ENCODE measurements around the gene PRL.

The PRL gene

DNA sequence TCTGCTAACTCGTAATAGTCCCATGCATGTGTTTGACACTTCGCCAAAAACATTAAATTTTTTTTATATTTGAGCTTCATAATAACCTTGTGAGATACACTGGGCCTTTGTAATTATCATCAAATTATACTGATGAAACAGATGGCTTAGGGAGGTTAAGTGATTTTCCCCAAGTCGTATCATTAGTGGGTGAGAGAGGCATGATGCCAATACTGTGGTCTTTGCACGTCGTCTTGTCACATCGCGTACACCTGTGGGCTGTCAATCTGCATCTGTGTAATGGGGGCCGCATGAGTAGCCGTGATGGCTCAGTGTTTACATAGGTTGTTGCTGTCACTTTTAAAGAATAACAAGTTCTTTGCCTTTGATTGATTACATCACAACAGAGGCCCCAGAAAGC, 1.7 kb downstream of the PRL start:
- DNase-seq (ENCODE audit: low read depth, low spot score): no peak

DNA sequence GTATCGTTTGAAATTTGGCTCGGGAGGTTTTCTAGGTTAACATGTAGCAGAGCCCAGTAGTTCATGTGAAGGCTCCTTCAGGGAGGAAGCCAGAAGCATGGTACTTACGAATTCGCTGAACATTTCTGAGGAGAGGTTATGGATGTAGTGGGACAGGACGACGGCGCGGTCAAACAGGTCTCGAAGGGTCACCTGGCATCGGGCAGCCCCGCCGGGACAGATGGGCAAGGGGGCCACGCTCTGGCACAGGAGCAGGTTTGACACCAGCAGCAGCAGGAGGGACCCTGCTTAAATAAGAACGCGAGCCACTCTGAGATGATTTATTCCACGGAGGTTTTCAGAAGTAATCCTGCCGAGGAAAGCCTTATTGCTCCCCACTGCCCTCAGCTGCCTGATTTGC, 2.5 kb downstream of the PRL start:
- no peak for DNase-seq (ENCODE audit: low read depth, low spot score)

DNA sequence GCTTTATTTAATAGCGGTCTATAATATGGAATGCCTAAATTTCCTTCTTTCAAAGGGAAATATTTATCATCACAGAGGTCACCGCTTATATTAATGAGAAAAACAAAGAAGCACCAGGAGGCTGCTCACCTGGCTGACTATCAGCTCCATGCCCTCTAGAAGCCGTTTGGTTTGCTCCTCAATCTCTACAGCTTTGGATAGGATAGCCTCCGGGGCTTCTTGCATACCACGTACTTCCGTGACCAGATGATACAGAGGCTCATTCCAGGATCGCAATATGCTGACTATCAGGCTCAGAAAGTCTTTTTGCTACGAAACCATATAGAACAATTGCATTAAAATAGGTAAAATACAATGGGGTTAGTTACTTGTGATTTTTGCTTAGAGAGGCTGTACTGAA, 6.8 kb downstream of the PRL start:
- DNase-seq (ENCODE audit: low read depth, low spot score): no peak

- DNase-seq (ENCODE audit: low read depth, low spot score): no peak
Observed at GRCh38 chr6:22288721-22289120, 8.1 kb downstream of the PRL start.

GRCh38 chr6:22284666-22285065, 12.2 kb downstream of the PRL start:
- no peak for DNase-seq (ENCODE audit: low read depth, low spot score)

- DNase-seq (ENCODE audit: low read depth, low spot score): no peak
Observed at GRCh38 chr6:22281341-22282085, 15.3 kb downstream of the PRL start.

- DNase-seq (ENCODE audit: low read depth, low spot score): no peak
Observed at GRCh38 chr6:22279427-22279826, 17.4 kb downstream of the PRL start.

GRCh38 chr6:22271081-22271480, 25.8 kb downstream of the PRL start:
- DNase-seq (ENCODE audit: low read depth, low spot score): no peak

GRCh38 chr6:22263748-22264147, 33.1 kb downstream of the PRL start:
- no peak for DNase-seq (ENCODE audit: low read depth, low spot score)

DNA sequence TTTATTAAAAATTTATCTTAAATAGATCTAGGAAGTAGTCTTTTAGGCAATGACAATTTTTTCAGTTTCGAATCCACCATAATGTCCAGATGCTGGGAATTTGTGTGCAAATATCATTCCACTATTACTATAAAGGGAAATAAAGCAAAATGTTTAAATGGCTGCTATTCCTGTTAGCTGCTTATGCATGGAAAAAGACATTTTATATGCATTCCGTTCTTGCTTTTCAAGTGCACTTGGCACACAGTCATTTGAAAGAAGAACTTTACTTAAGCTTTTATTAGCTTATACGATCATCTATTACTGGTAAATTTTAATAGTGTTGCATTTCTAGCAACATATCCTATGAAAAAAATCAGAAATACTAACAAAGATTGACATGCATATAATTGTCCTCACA, 42.0 kb downstream of the PRL start:
- no peak for DNase-seq (ENCODE audit: low read depth, low spot score)

DNA sequence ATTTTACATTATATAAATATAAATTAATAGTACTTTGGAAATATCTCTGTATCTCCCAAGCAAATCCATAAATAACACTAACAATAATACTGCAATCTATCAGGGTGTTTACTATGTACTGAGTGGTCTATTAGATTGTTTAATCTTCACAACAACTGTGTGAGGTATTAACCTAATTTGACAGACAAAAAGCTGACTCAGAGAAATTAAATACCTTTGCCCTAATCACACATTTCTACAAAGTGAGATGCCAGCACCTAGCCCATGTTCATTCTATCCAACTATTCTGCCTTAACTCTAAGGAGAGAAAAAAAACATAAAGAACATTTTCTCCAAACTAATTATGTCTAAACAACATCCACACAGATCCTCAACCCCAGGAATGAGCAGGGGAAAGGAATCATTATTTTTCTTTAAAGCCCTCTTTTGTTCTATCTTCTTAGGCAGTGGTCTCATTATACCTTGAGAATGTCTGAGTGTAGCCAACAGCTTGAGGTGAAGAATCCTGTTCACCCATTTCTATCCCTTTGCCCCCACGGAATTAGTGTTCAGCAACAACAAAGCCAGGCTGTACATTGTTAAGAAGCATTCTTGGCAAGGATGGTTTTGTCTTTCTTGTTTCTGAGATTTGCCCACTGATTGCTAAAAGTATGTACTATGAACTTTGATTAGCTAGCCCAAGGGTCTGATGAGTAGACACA, 42.7 kb downstream of the PRL start:
- DNase-seq (ENCODE audit: low read depth, low spot score): peak; percentile 78

DNA sequence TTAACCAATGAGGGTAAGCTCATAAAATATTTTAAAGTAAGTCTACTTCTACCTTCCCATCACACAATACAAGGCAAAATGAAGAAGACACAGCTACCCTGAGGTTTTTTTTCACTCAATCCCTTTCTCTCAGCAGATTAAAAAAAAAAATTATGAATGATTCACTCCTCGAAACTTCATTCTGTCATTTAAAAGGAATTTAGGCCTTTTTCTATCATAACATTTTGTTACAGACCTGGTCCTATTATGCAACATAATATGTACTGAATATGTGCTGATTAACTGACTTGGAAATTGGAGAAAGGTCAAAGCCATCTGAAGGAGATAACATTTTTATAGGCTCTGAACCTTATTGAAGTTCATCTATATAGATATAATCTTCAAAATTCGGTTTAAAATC, 45.5 kb downstream of the PRL start:
- DNase-seq (ENCODE audit: low read depth, low spot score): peak; percentile 43

GRCh38 chr6:22250486-22250885, 46.4 kb downstream of the PRL start:
- no peak for DNase-seq (ENCODE audit: low read depth, low spot score)

GRCh38 chr6:22249711-22250350, 47.0 kb downstream of the PRL start:
- no peak for DNase-seq (ENCODE audit: low read depth, low spot score)

DNA sequence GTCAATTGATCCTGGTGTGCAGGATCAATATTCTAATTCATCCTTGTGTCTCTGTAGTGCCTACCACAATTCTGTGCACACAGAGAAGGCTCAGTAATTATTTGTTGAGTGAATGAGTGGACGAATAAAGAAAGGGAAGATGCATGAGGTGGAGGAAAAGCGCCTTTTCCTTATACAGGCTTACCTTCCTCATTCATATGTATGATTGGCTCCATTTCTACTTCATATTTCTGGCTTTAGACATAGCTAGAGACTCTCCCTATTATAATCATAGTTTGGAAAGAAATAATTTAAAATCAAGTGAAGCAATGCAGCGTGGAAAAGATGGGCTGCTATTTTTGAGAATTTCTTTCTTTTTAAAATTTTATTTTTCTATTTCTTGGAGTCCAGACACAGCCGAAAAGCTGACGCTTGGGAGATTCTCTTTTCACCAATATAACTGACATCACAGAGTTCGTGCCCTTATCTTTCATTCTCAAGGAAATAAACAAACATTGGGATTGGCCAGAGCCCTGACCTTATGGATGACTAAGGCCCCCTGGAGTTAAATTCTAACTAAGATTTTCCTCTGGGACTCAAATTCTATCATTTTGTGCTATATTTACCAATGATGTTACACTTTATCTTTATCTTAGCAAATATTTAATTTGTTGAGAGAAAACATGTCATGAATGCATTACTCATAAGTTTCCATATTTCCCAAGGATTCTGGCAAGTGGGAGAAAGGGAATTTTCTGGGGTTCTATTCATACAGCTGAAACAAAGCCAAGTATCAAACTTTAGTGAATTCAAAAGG, 48.1 kb downstream of the PRL start:
- DNase-seq (ENCODE audit: low read depth, low spot score): peak; percentile 38

DNA sequence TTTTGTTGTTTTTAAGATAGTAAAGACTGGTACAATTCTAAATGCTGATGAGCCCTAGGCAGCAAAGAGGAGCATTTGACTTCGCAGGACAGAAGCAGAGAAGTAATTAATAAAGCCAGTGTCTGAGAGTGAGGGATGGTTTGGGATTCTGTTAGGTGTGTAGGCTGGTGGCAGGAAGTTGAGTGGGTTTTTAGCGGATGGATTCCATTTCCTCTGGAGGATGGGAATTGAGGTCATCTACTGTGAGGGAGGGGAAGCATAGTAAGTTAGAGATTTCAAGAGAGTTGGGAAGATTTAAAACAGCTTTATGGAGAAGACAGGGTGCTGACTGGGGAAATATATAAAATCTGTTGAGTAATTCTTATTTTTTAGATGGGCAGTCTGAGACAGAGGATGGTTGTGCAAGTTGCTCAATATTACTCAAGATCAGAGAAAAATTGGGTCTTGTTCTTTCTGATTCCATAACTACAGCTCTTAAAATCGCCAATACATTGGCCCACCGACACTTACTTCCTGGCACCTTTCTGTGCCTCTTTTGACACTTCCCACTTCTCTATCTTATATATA, 48.8 kb downstream of the PRL start:
- no peak for DNase-seq (ENCODE audit: low read depth, low spot score)

DNA sequence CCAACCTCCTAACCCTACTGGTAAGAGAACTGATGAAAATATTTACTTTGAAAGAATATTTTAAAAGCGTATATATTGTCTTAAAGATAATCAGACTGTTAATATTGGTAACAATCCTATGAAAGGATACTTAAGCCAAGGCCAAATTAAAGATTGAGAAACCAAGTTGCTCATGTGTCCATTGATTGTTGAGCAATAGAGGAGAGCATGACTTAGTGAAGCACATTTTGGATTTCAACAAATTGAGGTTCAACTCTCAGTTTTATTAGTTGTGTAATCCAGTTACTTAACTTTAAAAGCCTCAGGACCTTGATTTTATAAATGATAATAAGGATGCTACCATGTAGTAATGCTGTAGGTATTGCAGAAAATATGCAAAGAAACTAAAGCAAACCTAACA, 56.8 kb downstream of the PRL start:
- no peak for DNase-seq (ENCODE audit: low read depth, low spot score)

DNA sequence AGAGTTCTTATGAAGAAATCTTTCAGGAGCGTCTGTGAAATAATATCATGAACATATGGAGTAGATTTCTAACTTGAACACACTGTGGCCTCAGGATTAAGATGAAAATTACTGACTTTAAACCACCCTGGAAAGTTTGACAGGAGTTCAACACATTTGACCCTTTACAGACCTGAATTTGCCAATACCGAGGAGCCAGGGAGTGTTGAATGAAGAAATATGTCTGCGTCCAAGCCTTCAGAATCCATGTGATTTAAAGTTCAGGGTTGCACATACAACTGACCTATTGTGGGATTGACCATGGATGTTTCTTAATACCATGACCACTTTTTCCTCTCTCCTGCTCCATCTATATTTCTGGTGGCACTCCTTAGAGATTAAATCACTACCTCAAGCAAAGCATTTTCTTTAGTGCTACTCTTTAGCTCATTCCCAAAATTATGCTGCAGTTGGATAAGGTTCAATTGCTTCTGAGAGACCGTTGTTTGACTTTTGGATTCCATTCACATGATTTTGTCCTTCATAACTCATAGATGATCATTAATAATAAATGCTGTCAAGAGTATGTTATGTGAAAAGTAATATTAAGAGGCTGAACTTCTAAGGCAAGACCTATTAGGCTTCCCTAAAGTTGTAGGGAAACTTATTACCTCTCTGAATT, 57.4 kb downstream of the PRL start:
- DNase-seq (ENCODE audit: low read depth, low spot score): no peak

GRCh38 chr6:22238861-22239260, 58.0 kb downstream of the PRL start:
- DNase-seq (ENCODE audit: low read depth, low spot score): no peak

- no peak for DNase-seq (ENCODE audit: low read depth, low spot score)
Observed at GRCh38 chr6:22237526-22237925, 59.3 kb downstream of the PRL start.
